B cell (primary cell): ENCODE data around the gene NWD2.

Experiments
- CTCF ChIP-seq: fragments of 200-600 bp; IDR thresholded peaks from one replicate; pipeline ENCODE4 v1.8.0; 2022; ENCODE audit warnings: antibody characterized with exemption, mild to moderate bottlenecking
- EZH2 ChIP-seq: IDR thresholded peaks from 2 replicates; pipeline ENCODE4 v1.6.1; 2012; ENCODE audit warnings: borderline replicate concordance, low read depth, mild to moderate bottlenecking, moderate library complexity, low read length; ENCODE audit not compliant: insufficient read depth, poor library complexity, severe bottlenecking

GRCh38 chr4:37425857-37426256 lies 181.3 kb downstream of the NWD2 start:
- TF ChIP-seq EZH2 (no peak), CTCF (no peak)
